Measurements from ENCODE around the gene MAST2. TPM values are rescaled to one million over a fixed set of nuclear protein-coding genes. Genes with fewer than 3 reads are reported as not detected.

The MAST2 gene
- polyA plus RNA-seq, 1 donor = 49.7 TPM

GRCh38 chr1:45995298-45995697, 191.9 kb downstream of the MAST2 start:
- H3K27ac ChIP-seq (ENCODE audit: low read length) = no peak overlapping the region
- no peak for DNase-seq
- no peak overlapping the region for H3K4me3 ChIP-seq (ENCODE audit: low read length)
- no peaks in the 10 kb centered on the region for H3K4me1 ChIP-seq (ENCODE audit: control insufficient read depth, insufficient read depth, low read length)
- 100% methylated on average over 1 of the region's 8 CpGs for WGBS (ENCODE audit: insufficient coverage, low lambda C conversion rate)
- H3K9me3 ChIP-seq (ENCODE audit: control insufficient read depth, low read depth, low read length) = no peaks in the 10 kb centered on the region
- no peaks in the 10 kb centered on the region for H3K27me3 ChIP-seq (ENCODE audit: control insufficient read depth, insufficient read depth, low read length)
- H3K36me3 ChIP-seq (ENCODE audit: control insufficient read depth, insufficient read depth, low read length) = peaks cover 5% of the 10 kb centered on the region

DNA sequence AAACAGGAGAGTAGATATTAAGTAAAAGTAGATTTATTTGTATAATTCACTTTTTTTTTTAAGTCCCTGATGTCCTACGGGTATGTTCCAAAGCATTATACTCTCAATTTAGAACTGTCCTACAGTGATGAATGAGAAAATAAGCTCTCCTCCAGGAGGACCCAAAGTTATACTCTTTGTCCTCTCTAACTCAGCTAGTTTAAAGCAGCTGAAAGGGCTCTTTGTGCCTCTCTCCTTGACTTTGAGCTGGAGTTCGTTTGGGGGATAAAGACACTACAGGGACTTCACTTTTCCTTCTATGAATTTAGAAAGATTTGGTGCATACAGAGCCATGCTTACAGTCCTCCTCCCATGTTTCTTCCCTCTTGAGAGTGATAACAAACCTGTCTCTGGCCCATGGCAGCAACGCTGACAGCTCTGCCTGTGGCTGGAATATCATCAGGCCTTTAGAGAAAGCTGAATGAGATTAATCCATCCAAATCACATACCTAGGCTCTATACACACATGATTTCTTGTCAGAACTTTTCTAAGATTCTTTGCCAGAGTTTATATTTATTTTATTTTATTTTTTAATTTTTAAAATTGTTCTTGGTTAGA, 194.7 kb downstream of the MAST2 start:
- Histone ChIP-seq H3K4me1 (ENCODE audit: control insufficient read depth, insufficient read depth, low read length) (no peaks in the 10 kb centered on the region), H3K27me3 (ENCODE audit: control insufficient read depth, insufficient read depth, low read length) (no peaks in the 10 kb centered on the region), H3K27ac (ENCODE audit: low read length) (no peak overlapping the region), H3K36me3 (ENCODE audit: control insufficient read depth, insufficient read depth, low read length) (peaks cover 9% of the 10 kb centered on the region), H3K9me3 (ENCODE audit: control insufficient read depth, low read depth, low read length) (no peaks in the 10 kb centered on the region), H3K4me3 (ENCODE audit: low read length) (no peak overlapping the region)
- 100% methylated on average over 1 of the region's 3 CpGs for WGBS (ENCODE audit: insufficient coverage, low lambda C conversion rate)
- no peak for DNase-seq

DNA sequence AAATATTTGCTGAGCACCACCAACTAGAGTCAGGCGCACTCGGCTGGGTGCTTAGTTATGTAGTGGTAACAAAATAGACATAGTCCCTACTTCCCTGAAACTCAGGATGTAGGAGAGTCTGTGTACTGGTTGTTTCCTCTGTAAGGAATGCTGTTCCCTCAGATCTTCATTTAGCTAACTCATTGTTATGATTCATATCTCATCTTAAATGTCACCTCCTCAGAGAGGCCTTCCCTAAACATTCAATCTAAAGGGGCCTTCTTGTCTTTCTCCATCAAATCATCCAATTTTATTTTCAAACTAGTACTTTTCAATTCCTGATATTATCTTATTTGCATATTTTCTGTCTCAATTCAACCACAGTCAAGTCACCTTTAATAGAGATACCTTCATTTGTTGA, 196.1 kb downstream of the MAST2 start:
- Histone ChIP-seq H3K27me3 (ENCODE audit: control insufficient read depth, insufficient read depth, low read length) (no peaks in the 10 kb centered on the region), H3K36me3 (ENCODE audit: control insufficient read depth, insufficient read depth, low read length) (peaks cover 13% of the 10 kb centered on the region)

GRCh38 chr1:46001081-46001785, 197.8 kb downstream of the MAST2 start:
- Histone ChIP-seq H3K36me3 (ENCODE audit: control insufficient read depth, insufficient read depth, low read length) (peaks cover 21% of the 10 kb centered on the region), H3K4me1 (ENCODE audit: control insufficient read depth, insufficient read depth, low read length) (no peaks in the 10 kb centered on the region), H3K9me3 (ENCODE audit: control insufficient read depth, low read depth, low read length) (no peaks in the 10 kb centered on the region), H3K4me3 (ENCODE audit: low read length) (no peak overlapping the region), H3K27me3 (ENCODE audit: control insufficient read depth, insufficient read depth, low read length) (no peaks in the 10 kb centered on the region), H3K27ac (ENCODE audit: low read length) (no peak overlapping the region)
- DNase-seq = no peak
- 100% methylated on average over 1 of the region's 3 CpGs for WGBS (ENCODE audit: insufficient coverage, low lambda C conversion rate)

More for the DNA sequence above, 196.1 kb downstream of the MAST2 start:
- no peaks in the 10 kb centered on the region for H3K4me1 ChIP-seq (ENCODE audit: control insufficient read depth, insufficient read depth, low read length)
- H3K27ac ChIP-seq (ENCODE audit: low read length) = no peak overlapping the region
- H3K9me3 ChIP-seq (ENCODE audit: control insufficient read depth, low read depth, low read length) = no peaks in the 10 kb centered on the region
- DNase-seq = no peak
- no peak overlapping the region for H3K4me3 ChIP-seq (ENCODE audit: low read length)
- WGBS (ENCODE audit: insufficient coverage, low lambda C conversion rate) = no CpG with 5 or more reads among the region's 2 CpGs

DNA sequence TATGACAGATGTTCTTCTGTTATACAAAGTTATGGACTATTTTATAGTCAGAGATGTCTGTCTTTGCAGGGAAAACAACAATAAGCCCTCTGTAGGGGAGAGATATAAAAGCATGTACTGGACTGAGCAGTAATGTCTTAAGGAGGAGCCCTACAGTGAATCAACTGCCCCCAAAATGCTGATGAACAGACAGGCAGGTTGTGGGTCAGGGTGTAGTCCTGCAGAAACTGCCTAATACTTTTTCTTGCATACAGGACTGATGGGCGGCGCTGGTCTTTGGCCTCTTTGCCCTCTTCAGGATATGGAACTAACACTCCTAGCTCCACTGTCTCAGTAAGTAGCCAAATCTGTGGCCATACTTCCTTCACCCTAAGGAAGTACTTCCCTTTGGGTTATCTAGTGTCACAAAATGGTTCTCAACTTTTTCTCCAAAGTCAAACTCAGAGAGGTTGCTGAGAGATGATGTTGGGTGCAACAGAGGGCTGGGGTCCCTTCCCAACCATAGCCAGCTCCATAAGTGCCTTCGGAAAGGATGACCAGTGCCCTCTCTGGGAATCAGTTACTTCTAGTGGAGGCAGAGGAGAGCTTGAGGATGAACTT, 199.2 kb downstream of the MAST2 start:
- Histone ChIP-seq H3K27ac (ENCODE audit: low read length) (no peak overlapping the region), H3K9me3 (ENCODE audit: control insufficient read depth, low read depth, low read length) (no peaks in the 10 kb centered on the region), H3K4me3 (ENCODE audit: low read length) (no peak overlapping the region), H3K36me3 (ENCODE audit: control insufficient read depth, insufficient read depth, low read length) (peaks cover 36% of the 10 kb centered on the region), H3K27me3 (ENCODE audit: control insufficient read depth, insufficient read depth, low read length) (no peaks in the 10 kb centered on the region), H3K4me1 (ENCODE audit: control insufficient read depth, insufficient read depth, low read length) (no peaks in the 10 kb centered on the region)
- no peak for DNase-seq
- WGBS (ENCODE audit: insufficient coverage, low lambda C conversion rate) = no CpG with 5 or more reads among the region's 3 CpGs

DNA sequence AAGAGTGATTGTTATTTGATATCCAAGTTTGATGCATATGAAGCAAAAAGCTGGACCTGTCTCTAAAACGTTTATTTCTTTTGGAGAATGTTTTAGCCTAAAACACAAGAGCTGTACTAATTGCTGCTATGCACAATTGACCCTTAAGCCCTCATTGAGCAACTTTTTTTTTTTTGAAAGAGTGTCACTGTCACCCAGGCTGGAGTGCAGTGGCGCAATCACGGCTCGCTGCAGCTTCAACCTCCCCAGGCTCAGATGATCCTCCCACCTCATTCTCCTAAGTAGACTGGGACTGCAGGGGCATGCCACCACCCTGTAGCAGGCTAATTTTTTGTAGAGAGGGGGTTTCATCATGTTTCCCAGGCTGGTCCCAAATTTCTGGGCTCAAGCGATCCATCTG, 199.9 kb downstream of the MAST2 start:
- no peak overlapping the region for H3K4me3 ChIP-seq (ENCODE audit: low read length)
- peak in 1 of 2 donors; percentile 16 for DNase-seq
- no peaks in the 10 kb centered on the region for H3K4me1 ChIP-seq (ENCODE audit: control insufficient read depth, insufficient read depth, low read length)
- no peaks in the 10 kb centered on the region for H3K9me3 ChIP-seq (ENCODE audit: control insufficient read depth, low read depth, low read length)
- WGBS (ENCODE audit: insufficient coverage, low lambda C conversion rate) = 75% methylated on average over 1 of the region's 5 CpGs
- no peak overlapping the region for H3K27ac ChIP-seq (ENCODE audit: low read length)
- peaks cover 42% of the 10 kb centered on the region for H3K36me3 ChIP-seq (ENCODE audit: control insufficient read depth, insufficient read depth, low read length)
- no peaks in the 10 kb centered on the region for H3K27me3 ChIP-seq (ENCODE audit: control insufficient read depth, insufficient read depth, low read length)

- 100% methylated on average over 1 of the region's 1 CpG for WGBS (ENCODE audit: insufficient coverage, low lambda C conversion rate)
- no peak for DNase-seq
- Histone ChIP-seq H3K4me1 (ENCODE audit: control insufficient read depth, insufficient read depth, low read length) (no peaks in the 10 kb centered on the region), H3K36me3 (ENCODE audit: control insufficient read depth, insufficient read depth, low read length) (peaks cover 46% of the 10 kb centered on the region), H3K4me3 (ENCODE audit: low read length) (no peak overlapping the region), H3K9me3 (ENCODE audit: control insufficient read depth, low read depth, low read length) (no peaks in the 10 kb centered on the region), H3K27ac (ENCODE audit: low read length) (no peak overlapping the region), H3K27me3 (ENCODE audit: control insufficient read depth, insufficient read depth, low read length) (no peaks in the 10 kb centered on the region)
Measured at GRCh38 chr1:46004492-46004891, 201.1 kb downstream of the MAST2 start.

GRCh38 chr1:46005594-46005993, 202.2 kb downstream of the MAST2 start:
- H3K36me3 ChIP-seq (ENCODE audit: control insufficient read depth, insufficient read depth, low read length) = peaks cover 52% of the 10 kb centered on the region
- no peak overlapping the region for H3K27ac ChIP-seq (ENCODE audit: low read length)
- H3K4me1 ChIP-seq (ENCODE audit: control insufficient read depth, insufficient read depth, low read length) = no peaks in the 10 kb centered on the region
- no peaks in the 10 kb centered on the region for H3K27me3 ChIP-seq (ENCODE audit: control insufficient read depth, insufficient read depth, low read length)
- no peak overlapping the region for H3K4me3 ChIP-seq (ENCODE audit: low read length)
- no CpG with 5 or more reads among the region's 1 CpG for WGBS (ENCODE audit: insufficient coverage, low lambda C conversion rate)
- H3K9me3 ChIP-seq (ENCODE audit: control insufficient read depth, low read depth, low read length) = no peaks in the 10 kb centered on the region
- DNase-seq = no peak

DNA sequence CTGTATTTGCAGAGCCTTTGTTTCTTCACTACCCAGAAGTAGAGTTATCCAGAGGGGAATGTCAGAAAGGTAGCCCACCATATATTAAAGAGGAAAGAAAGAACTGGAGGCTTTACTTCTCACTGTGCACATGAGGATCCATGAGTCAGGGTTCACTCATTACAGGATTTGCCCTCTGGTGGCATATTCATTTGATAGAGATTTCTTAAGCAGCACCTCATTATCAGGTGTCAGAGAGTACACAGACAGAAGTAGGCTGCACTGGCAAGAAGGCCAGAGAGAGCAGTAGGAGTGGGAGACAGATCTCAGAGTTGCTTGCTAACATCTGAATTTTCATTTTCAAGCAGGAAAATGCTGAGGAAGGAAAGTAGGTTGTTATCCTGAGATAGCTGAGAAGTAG, 205.2 kb downstream of the MAST2 start:
- DNase-seq = no peak
- Histone ChIP-seq H3K4me1 (ENCODE audit: control insufficient read depth, insufficient read depth, low read length) (no peaks in the 10 kb centered on the region), H3K9me3 (ENCODE audit: control insufficient read depth, low read depth, low read length) (no peaks in the 10 kb centered on the region), H3K36me3 (ENCODE audit: control insufficient read depth, insufficient read depth, low read length) (peaks cover 65% of the 10 kb centered on the region), H3K27me3 (ENCODE audit: control insufficient read depth, insufficient read depth, low read length) (no peaks in the 10 kb centered on the region), H3K4me3 (ENCODE audit: low read length) (no peak overlapping the region), H3K27ac (ENCODE audit: low read length) (no peak overlapping the region)

DNA sequence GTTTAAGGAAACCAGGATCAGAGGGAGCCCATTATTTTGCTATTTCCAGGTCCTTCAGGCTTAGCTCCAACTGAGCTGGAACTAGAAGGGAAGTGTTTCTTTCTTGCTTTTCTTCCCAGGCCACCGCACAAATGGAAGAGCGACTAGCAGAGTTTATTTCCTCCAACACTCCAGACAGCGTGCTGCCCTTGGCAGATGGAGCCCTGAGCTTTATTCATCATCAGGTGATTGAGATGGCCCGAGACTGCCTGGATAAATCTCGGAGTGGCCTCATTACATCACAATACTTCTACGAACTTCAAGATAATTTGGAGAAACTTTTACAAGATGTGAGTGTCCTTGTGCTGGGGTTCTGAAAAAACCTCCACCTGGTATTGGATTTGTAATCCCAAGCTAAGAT, 207.2 kb downstream of the MAST2 start:
- Histone ChIP-seq H3K27ac (ENCODE audit: low read length) (no peak overlapping the region), H3K4me1 (ENCODE audit: control insufficient read depth, insufficient read depth, low read length) (no peaks in the 10 kb centered on the region), H3K9me3 (ENCODE audit: control insufficient read depth, low read depth, low read length) (no peaks in the 10 kb centered on the region), H3K36me3 (ENCODE audit: control insufficient read depth, insufficient read depth, low read length) (peaks cover 59% of the 10 kb centered on the region), H3K27me3 (ENCODE audit: control insufficient read depth, insufficient read depth, low read length) (no peaks in the 10 kb centered on the region), H3K4me3 (ENCODE audit: low read length) (no peak overlapping the region)
- no CpG with 5 or more reads among the region's 6 CpGs for WGBS (ENCODE audit: insufficient coverage, low lambda C conversion rate)
- DNase-seq = no peak

Measured in large intestine (tissue), 3 donors.